HepG2 (cell line): ENCODE results near the gene MAN2A1. TPM values are rescaled to one million over a fixed set of nuclear protein-coding genes. Genes with fewer than 3 reads are reported as not detected.

Experiments used
- ATAC-seq: fragments of 200-7000 bp; cut with Tn5 transposase; 3 replicates; pipeline ENCODE4 v1.9.1; 2020; ENCODE audit warnings: mild to moderate bottlenecking, moderate library complexity
- BruUV-seq: library from RNA; stranded (reverse); fragments of 400-500 nt; replicated peaks from 2 replicates; lab custom pipeline; 2021; lab: Mats Ljungman, UMichigan
- CTCF ChIA-PET: fragments of 300-600 bp; formaldehyde crosslinking; extraction: SDS; loops from one replicate; lab custom pipeline; 2021; ENCODE audit warnings: low total read pairs, inconsistent platforms, low intra/inter-chr PET ratio; lab: Yijun Ruan, JAX
- POLR2A ChIA-PET: fragments of 350-600 bp; sonication (Branson Sonifier 250); formaldehyde crosslinking; loops from one replicate; lab custom pipeline; 2020; ENCODE audit warnings: antibody characterized with exemption, inconsistent platforms; lab: Yijun Ruan, JAX
- DNase-seq: peaks from one replicate; pipeline ENCODE4 v3.0.0-alpha.2; 2015; ENCODE audit warnings: low spot score
- FAIRE-seq: peaks from 3 replicates; lab custom pipeline; 2011; peaks lifted over from hg19 to GRCh38; lab: Jason Lieb, UNC
- H2AFZ ChIP-seq: one replicate; pipeline ENCODE4 v1.6.1; 2011; ENCODE audit warnings: low read length, inconsistent platforms
- H3K27ac ChIP-seq: fragments of 300-600 bp; 3 replicates; pipeline ENCODE4 v1.8.0; 2011; ENCODE audit warnings: mixed run types, mild to moderate bottlenecking, mixed read lengths, low read length, inconsistent platforms; ENCODE audit not compliant: insufficient read depth; ENCODE audit errors: extremely low read length
- H3K27me3 ChIP-seq, 2 experiments: fragments of 200-600 bp in 1 of 2; 2 replicates in 1 of 2; 3 replicates in 1 of 2; pipeline versions ENCODE4 v1.6.0 to v1.8.0; 2011; ENCODE audit warnings: low read length in 2 of 2, mild to moderate bottlenecking in 2 of 2, moderate library complexity in 2 of 2, inconsistent platforms in 1 of 2; ENCODE audit not compliant: insufficient read depth in 2 of 2, control insufficient read depth in 1 of 2
- H3K36me3 ChIP-seq, 2 experiments: fragments of 200-600 bp in 1 of 2; replicated peaks in 1 of 2; 2 replicates in 1 of 2; 3 replicates in 1 of 2; pipeline versions ENCODE4 v1.5.1 to v1.8.0; 2011; ENCODE audit warnings: low read length in 2 of 2, inconsistent platforms in 1 of 2; ENCODE audit not compliant: insufficient read depth in 2 of 2, control insufficient read depth in 1 of 2
- H3K4me1 ChIP-seq: 2 replicates; pipeline ENCODE4 v1.5.1; 2012; ENCODE audit warnings: low read length, inconsistent platforms; ENCODE audit not compliant: insufficient read depth
- H3K4me2 ChIP-seq: 2 replicates; pipeline ENCODE4 v1.6.0; 2011; ENCODE audit warnings: low read depth, low read length, inconsistent platforms
- H3K4me3 ChIP-seq, 3 experiments: fragments of 200-600 bp in 1 of 3; sonication (generic), shearing (Covaris generic) in 1 of 3; replicated peaks in 1 of 3; 2 replicates each; pipeline ENCODE4 v1.5.1; 2011 to 2016; ENCODE audit warnings: low read length in 3 of 3, inconsistent platforms in 2 of 3, low read depth in 2 of 3, mild to moderate bottlenecking in 2 of 3, control low read depth in 1 of 3, mixed read lengths in 1 of 3; ENCODE audit not compliant: insufficient read depth in 1 of 3
- H3K79me2 ChIP-seq: one replicate; pipeline ENCODE4 v1.6.1; 2011; ENCODE audit warnings: low read length, inconsistent platforms; ENCODE audit not compliant: insufficient read depth
- H3K9ac ChIP-seq: 2 replicates; pipeline ENCODE4 v1.6.0; 2011; ENCODE audit warnings: mild to moderate bottlenecking, low read depth, low read length, inconsistent platforms; ENCODE audit not compliant: insufficient read depth
- H3K9me3 ChIP-seq: 2 replicates; pipeline ENCODE4 v1.5.1; 2012; ENCODE audit warnings: mild to moderate bottlenecking, low read length
- H4K20me1 ChIP-seq: 2 replicates; pipeline ENCODE4 v1.6.0; 2011; ENCODE audit warnings: inconsistent platforms, mild to moderate bottlenecking, low read length, moderate library complexity; ENCODE audit not compliant: insufficient read depth
- CBX2 ChIP-seq, 2 experiments: fragments of 200-600 bp in 1 of 2; sonication (generic); formaldehyde crosslinking in 1 of 2; IDR thresholded peaks; 2 replicates each; pipeline versions ENCODE4 v1.7.0 to v1.8.1; 2018 to 2022; ENCODE audit warnings: low read depth in 2 of 2, low read length in 1 of 2, mild to moderate bottlenecking in 1 of 2, missing genetic modification reagents in 1 of 2
- CENPX ChIP-seq: sonication (generic); formaldehyde crosslinking; IDR thresholded peaks from 2 replicates; pipeline ENCODE4 v1.9.0; 2021; ENCODE audit warnings: mild to moderate bottlenecking, missing genetic modification reagents, moderate library complexity
- EEA1 ChIP-seq: sonication (generic); formaldehyde crosslinking; IDR thresholded peaks from 2 replicates; pipeline ENCODE4 v1.5.1; 2020; ENCODE audit warnings: mild to moderate bottlenecking, missing genetic modification reagents, borderline replicate concordance
- FOXO1 ChIP-seq: sonication (generic); formaldehyde crosslinking; IDR thresholded peaks from 2 replicates; pipeline ENCODE4 v1.4.0; 2020; ENCODE audit warnings: missing genetic modification reagents
- SP4 ChIP-seq: sonication (generic); formaldehyde crosslinking; IDR thresholded peaks from 2 replicates; pipeline ENCODE4 v1.8.1; 2023; ENCODE audit warnings: mild to moderate bottlenecking, missing genetic modification reagents
- SPEN ChIP-seq: sonication (generic); formaldehyde crosslinking; IDR thresholded peaks from 2 replicates; pipeline ENCODE4 v1.5.1; 2020; ENCODE audit warnings: low read depth, mild to moderate bottlenecking, missing genetic modification reagents
- SRF ChIP-seq: IDR thresholded peaks from 2 replicates; pipeline ENCODE4 v1.6.1; 2011; ENCODE audit warnings: mild to moderate bottlenecking, low read depth, low read length, moderate library complexity
- SYNCRIP ChIP-seq: fragments of 200-400 bp; formaldehyde crosslinking; IDR thresholded peaks from 2 replicates; pipeline ENCODE4 v1.6.1; 2018; ENCODE audit warnings: mild to moderate bottlenecking, low read depth, low read length; ENCODE audit not compliant: insufficient read depth
- THYN1 ChIP-seq: sonication (generic); formaldehyde crosslinking; IDR thresholded peaks from 2 replicates; pipeline ENCODE4 v1.8.1; 2023; ENCODE audit warnings: low read depth, mild to moderate bottlenecking, moderate library complexity, missing genetic modification reagents, borderline replicate concordance
- TOPORS ChIP-seq: sonication (generic); formaldehyde crosslinking; IDR thresholded peaks from 2 replicates; pipeline ENCODE4 v1.8.0; 2023; ENCODE audit warnings: mild to moderate bottlenecking, missing genetic modification reagents
- TRIM24 ChIP-seq: sonication (generic); formaldehyde crosslinking; IDR thresholded peaks from 2 replicates; pipeline ENCODE4 v1.8.0; 2022; ENCODE audit warnings: mild to moderate bottlenecking, missing genetic modification reagents
- ZFYVE20 ChIP-seq: sonication (generic); formaldehyde crosslinking; IDR thresholded peaks from 2 replicates; pipeline ENCODE4 v1.8.0; 2023; ENCODE audit warnings: low read depth, mild to moderate bottlenecking, moderate library complexity, missing genetic modification reagents, borderline replicate concordance
- ZNF224 ChIP-seq: sonication (generic); formaldehyde crosslinking; IDR thresholded peaks from 2 replicates; pipeline ENCODE4 v1.5.0; 2020; ENCODE audit warnings: mild to moderate bottlenecking, missing genetic modification reagents
- ZNF550 ChIP-seq: sonication (generic); formaldehyde crosslinking; IDR thresholded peaks from 2 replicates; pipeline ENCODE4 v1.4.0; 2020; ENCODE audit warnings: mild to moderate bottlenecking, missing genetic modification reagents, borderline replicate concordance
- ZNF557 ChIP-seq: sonication (generic); formaldehyde crosslinking; IDR thresholded peaks from 2 replicates; pipeline ENCODE4 v1.4.0; 2020; ENCODE audit warnings: missing genetic modification reagents
- ZNF781 ChIP-seq: sonication (generic); formaldehyde crosslinking; IDR thresholded peaks from 2 replicates; pipeline ENCODE4 v1.5.1; 2020; ENCODE audit warnings: borderline replicate concordance, mild to moderate bottlenecking, missing genetic modification reagents; ENCODE audit errors: not compliant biosample characterization
- WGBS: methylation state at CpG from one replicate; pipeline ENCODE4 v1.1.6; 2017; ENCODE audit warnings: low lambda C conversion rate; 5-methylcytosine and 5-hydroxymethylcytosine counted together
- in situ Hi-C: cut with HindIII; loops from 2 replicates; pipeline ENCODE4 v1.10.0; 2017; ENCODE audit warnings: low pct_unique_long_range_greater_than_20kb; ENCODE audit not compliant: extremely low pct_ligation_motif_present
- intact Hi-C: fragments of 100-400 bp; cut with micrococcal nuclease; formaldehyde crosslinking; loops from one replicate; pipeline ENCODE4 v1.10.0; 2022; ENCODE audit not compliant: unreplicated experiment
- polyA plus RNA-seq, 8 experiments: library from polyadenylated mRNA; depleted of rRNA in 3 of 8; stranded (reverse) in 7 of 8; unstranded in 1 of 8; fragments of >200 nt; fragmentation: Illumina TruSeq in 4 of 8; extraction: Trizol in 4 of 8; gene quantifications; 2 replicates each; pipeline versions ENCODE4 v1.2.1 to v1.2.3, GENCODE V29; 2011 to 2016; ENCODE audit warnings: low read depth in 4 of 8, missing spikeins in 1 of 8, mixed read lengths in 1 of 8; ENCODE audit not compliant: insufficient read depth in 1 of 8
- total RNA-seq, 5 experiments: library from RNA; depleted of rRNA; stranded (reverse); fragments of >200 nt; fragmentation: Illumina TruSeq; extraction: Trizol; gene quantifications; 2 replicates each; pipeline ENCODE4 v1.2.3, GENCODE V29; 2016; ENCODE audit warnings: low read depth in 1 of 5

MAN2A1 gene
- total and polyA plus RNA-seq, 2 of the 13 experiments (the other 11 are each of a cell fraction or from before 2014, with no cell fraction given), result 56.2 to 80.5 TPM

- BruUV-seq, result no TSS peak
- 94% methylated on average over 5 of the region's 5 CpGs for WGBS
Measured at GRCh38 chr5:109779036-109779735, 89.5 kb downstream of the MAN2A1 start.

GRCh38 chr5:109784687-109785086 is 95.0 kb downstream of the MAN2A1 start:
- 97% methylated on average over 2 of the region's 2 CpGs for WGBS
- ChIA-PET POLR2A (no interaction called here), CTCF (no interaction called here)
- Histone ChIP-seq H4K20me1 (no peaks in the 10 kb centered on the region), H3K9ac (no peak overlapping the region), H3K4me1 (peaks cover 9% of the 10 kb centered on the region), H2AFZ (no peak overlapping the region), H3K79me2 (no peaks in the 10 kb centered on the region), H3K4me2 (no peak overlapping the region), H3K4me3 (no peak overlapping the region), H3K27ac (no peak overlapping the region), H3K36me3 (peaks cover 1 to 10% of the 10 kb centered on the region in 2 experiments; a peak in 2 of 5 replicates), H3K27me3 (no peaks in the 10 kb centered on the region), H3K9me3 (no peaks in the 10 kb centered on the region)
- FAIRE-seq, result no peak
- intact Hi-C loops (no loop called here), in situ Hi-C loops (no loop called here)
- BruUV-seq, result no TSS peak
- no peak for ATAC-seq
- DNase-seq, result no peak
- TF ChIP-seq ZFYVE20 (CRISPR knock-in tag) (no peak), ZNF550 (CRISPR knock-in tag) (no peak), CENPX (CRISPR knock-in tag) (no peak), ZNF781 (CRISPR knock-in tag) (no peak)

More at GRCh38 chr5:109779036-109779735, 89.5 kb downstream of the MAN2A1 start:
- intact Hi-C loops, result no loop called here
- DNase-seq, result no peak
- ATAC-seq, result no peak
- TF ChIP-seq TOPORS (no peak), EEA1 (CRISPR knock-in tag) (no peak), SRF (no peak), FOXO1 (CRISPR knock-in tag) (no peak), SYNCRIP (no peak), ZNF224 (CRISPR knock-in tag) (no peak), THYN1 (CRISPR knock-in tag) (no peak), CENPX (CRISPR knock-in tag) (no peak), SP4 (CRISPR knock-in tag) (no peak), ZNF557 (CRISPR knock-in tag) (no peak), CBX2 (IDR thresholded peaks at IDR 0.05; ENCODE audit: low read depth, low read length) (no peak), CBX2 (CRISPR knock-in tag; IDR thresholded peaks at IDR 0.05; ENCODE audit: low read depth) (no peak), TRIM24 (CRISPR knock-in tag) (no peak), SPEN (no peak)
- in situ Hi-C loops, result no loop called here
- Histone ChIP-seq H2AFZ (no peak overlapping the region), H3K27ac (no peak overlapping the region), H3K27me3 (no peaks in the 10 kb centered on the region), H3K4me2 (no peak overlapping the region), H3K9ac (no peak overlapping the region), H4K20me1 (no peaks in the 10 kb centered on the region), H3K4me1 (peaks cover 9% of the 10 kb centered on the region), H3K36me3 (peaks cover 1 to 17% of the 10 kb centered on the region in 2 experiments), H3K9me3 (no peaks in the 10 kb centered on the region), H3K4me3 (no peak overlapping the region), H3K79me2 (no peaks in the 10 kb centered on the region)
- CTCF ChIA-PET, result no interaction called here
- POLR2A ChIA-PET, result no interaction called here
- no peak for FAIRE-seq
